Hematopoietic multipotent progenitor cell (in vitro differentiated cells): ENCODE measurements around the gene CHURC1. TPM values are rescaled to one million over a fixed set of nuclear protein-coding genes. Genes with fewer than 3 reads are reported as not detected.
"Not testable (repeated sequence)": the region's sequence is repeated elsewhere in the genome, so short reads cannot be mapped to it uniquely, and the experiment has no call there.

Experiments
- DNase-seq, 3 donors: peaks; one replicate each; pipeline ENCODE4 v3.0.0-alpha.2; 2011 to 2015; ENCODE audit warnings: low read depth in 2 of 3, low spot score in 2 of 3
- total RNA-seq: library from RNA; depleted of rRNA; stranded (reverse); fragments of >200 nt; gene quantifications from one replicate; pipeline ENCODE4 v1.2.3, GENCODE V29; 2012

The CHURC1 gene
- total RNA-seq, 1 donor: 26.9 TPM

DNA sequence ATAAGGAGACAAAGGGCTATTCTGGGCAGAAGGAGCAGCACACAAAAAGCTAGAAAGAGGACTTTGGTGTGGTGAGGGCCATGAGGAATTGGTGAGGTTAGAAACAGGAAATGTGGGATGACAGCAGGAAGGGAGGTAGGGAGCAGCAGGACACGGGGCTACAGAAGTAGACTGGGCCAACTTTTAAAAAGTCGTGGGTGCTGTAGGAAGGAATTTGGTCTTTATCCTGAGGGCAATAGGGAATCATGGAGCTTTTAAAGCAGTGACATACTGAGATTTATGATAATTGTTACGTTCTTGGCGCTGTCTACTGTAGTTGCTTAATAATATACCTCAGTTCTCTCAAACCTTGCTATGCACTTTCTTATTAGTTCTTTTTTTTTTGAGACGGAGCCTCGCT is 8.2 kb upstream of the CHURC1 start:
- no peak for DNase-seq

DNA sequence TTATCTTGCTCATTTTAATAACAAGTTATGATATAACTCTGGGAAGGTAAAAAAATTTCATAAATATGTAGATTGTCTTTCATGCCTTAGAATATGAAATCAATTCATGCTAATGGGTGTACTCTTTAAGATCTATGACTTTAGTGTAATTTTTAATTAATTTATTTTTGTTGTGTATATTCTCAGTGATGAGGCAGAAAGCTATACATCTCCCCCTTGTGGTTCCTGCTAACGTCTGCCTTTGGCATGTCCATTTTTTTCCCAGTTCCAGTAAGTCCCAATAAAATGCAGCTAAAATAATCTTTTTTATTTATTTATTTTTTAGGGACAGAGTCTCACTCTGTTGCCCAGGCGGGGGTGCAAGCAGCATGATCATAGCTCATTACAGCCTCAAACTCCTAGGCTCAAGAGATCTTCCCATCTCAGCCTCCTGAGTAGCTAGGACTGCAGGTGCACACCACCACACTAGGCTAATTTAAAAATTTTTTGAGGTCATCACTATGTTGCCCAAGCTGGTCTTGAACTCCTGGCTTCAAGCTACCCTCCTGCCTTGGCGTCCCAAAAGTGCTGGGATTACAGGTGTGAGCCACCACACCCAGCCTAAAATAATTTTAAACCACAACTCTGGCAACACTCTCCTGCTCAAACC is 3.3 kb upstream of the CHURC1 start:
- no peak for DNase-seq

DNA sequence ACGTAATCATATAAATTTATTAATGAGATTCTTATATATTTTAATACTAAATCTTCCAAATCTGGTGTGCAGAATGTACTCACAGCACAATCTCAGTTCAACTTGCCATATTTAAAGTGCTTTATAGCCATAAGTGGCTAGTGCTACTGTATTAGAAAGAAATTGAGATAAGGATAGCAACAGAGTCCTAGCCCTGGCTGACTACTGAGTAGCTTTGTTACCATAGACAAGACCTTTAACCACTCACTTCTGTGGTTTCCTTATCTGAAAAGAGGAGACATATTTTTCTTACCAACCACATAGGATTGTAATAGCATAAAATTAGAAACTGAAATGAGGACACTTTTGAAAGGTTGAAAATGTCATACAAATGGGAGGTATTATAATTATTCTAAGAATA is 2.0 kb upstream of the CHURC1 start:
- peak in 2 of 3 donors; percentile 22 to 57 for DNase-seq

DNA sequence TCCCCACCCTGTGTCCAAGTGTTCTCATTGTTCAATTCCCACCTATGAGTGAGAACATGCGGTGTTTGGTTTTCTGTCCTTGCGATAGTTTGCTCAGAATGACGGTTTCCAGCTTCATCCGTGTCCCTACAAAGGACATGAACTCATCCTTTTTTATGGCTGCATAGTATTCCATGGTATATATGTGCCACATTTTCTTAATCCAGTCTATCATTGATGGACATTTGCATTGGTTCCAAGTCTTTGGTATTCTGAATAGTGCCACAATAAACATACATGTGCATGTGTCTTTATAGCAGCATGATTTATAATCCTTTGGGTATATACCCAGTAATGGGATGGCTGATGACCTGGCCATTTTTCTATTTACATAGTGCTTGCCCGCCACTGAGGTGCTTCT is 778 bp upstream of the CHURC1 start:
- not testable (repeated sequence) for DNase-seq

DNA sequence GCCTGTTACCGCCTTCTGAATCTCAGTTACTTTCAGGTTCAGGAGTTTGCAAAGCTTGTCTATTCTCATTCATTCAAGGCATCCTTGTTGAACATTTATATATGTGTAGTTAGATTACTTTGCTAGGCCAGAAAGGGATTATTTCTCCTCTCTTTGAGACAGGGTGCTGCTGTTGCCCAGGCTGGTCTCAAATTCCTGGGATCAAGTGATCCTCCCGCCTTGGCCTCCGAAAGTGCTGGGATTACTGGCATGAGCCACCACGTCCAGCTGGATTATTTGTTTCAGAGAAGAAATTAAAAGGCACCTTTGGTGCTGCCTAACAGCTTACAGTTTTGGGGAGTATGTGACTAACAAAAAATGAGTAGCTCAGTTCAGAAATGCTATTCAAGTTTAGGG is 772 bp downstream of the CHURC1 start:
- DNase-seq: no peak

DNA sequence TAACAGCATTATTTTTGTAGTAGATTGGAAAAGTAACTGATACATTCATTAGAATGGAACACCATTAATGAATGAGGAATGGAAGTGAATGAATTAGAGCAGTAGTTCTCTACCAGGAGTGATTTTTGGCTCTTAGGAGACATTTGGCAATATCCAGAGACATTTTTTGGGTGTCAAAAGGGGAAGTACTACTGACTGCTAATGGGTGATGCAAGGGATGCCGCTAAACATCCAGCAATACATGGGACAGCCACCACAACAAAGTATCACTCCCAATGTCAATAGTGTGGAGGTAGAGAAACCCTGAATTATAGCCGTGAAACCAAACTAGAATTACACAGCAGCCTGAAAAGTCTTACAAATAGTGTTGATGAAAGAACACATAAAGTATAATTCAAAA is 1.5 kb downstream of the CHURC1 start:
- peak in 1 of 3 donors; percentile 26 for DNase-seq

DNA sequence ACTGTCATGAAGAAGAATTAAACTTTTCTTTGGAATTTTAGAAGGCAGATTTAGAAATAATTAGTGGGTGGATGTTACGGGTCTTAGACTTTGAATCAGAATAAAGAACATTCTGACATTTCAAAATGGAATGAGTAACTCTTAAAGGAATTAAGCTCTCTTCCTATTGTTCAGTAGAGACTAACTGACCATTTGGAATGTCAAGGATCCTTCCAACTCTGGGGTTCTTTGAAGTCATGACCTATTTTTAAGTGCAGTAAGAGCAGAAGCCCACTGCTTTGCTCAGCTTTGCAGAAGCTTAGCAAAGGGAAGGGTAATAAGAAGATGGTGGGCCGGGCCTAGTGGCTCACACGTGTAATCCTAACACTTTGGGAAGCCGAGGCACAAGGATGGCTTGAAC is 4.0 kb downstream of the CHURC1 start:
- DNase-seq: no peak

DNA sequence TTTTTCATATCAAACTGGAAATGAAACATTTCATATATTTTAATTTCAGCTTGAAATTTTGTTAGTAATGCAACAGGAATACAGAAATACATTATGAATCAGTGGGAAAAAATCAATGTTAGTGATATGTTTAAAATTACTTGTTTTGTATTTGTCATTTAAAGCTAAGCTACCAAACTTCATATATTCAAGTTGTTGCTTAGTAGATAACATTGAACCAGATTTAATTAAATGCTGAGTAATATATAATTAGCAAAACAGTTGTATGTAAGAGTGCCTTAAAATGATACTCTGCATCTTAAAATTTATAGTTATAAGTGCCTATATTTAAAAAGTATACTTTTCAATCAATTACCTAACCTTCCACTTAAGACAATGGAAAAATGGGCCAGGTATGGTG is 5.0 kb downstream of the CHURC1 start:
- no peak for DNase-seq

DNA sequence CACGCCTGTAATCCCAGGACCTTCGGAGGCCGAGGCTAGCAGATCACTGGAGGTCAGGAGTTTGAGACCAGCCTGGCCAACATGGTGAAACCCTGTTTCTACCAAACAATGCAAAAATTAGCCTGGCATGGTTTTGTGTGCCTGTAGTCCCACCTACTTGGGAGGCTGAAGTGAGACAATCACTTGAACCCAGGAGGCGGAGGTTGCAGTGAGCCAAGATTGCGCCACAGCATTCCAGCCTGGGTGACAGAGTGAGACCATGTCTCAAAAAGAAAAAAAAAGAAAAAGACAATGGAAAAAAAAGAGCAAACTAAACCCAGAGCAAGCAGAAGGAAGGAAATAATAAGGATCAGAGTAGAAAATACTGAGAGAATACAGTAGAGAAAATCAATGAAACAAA is 5.4 kb downstream of the CHURC1 start:
- DNase-seq: no peak

DNA sequence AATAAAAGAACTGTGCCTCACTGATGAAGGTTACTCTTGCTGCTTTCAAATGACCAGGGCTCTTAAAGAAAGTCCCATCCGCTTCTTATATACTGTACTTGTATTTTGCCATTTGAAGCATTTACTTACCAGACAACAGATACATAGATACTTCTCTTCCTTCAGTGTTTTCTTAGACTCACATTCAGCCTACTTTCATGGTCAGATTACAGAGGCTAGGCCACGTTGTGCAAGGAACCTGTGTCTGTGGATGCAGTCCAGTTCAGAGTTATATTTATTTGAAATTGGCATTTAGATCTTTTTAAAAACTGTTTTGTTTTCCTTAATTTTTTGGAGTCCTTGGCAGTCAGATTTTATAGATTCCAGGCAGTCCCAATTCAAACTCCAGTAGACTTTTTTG is 6.2 kb downstream of the CHURC1 start:
- no peak for DNase-seq

DNA sequence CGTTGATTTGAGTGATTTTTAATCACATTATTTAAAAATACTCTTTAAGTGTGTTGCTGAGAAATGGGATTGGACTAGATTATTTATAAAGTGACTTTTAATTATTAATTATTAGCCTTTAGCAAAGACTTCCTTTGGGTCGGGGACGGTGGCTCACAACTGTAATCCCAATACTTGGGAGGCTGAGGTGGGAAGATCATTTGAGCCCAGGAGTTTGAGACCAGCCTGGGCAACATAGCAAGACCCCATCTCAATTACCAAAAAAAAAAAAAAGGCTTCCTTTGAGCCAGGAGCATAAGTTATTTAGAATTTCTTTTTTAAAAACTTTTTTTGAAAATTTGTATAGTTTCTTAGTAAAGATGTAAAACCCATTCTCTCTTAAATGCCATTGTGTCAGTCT is 8.8 kb downstream of the CHURC1 start:
- DNase-seq: no peak

DNA sequence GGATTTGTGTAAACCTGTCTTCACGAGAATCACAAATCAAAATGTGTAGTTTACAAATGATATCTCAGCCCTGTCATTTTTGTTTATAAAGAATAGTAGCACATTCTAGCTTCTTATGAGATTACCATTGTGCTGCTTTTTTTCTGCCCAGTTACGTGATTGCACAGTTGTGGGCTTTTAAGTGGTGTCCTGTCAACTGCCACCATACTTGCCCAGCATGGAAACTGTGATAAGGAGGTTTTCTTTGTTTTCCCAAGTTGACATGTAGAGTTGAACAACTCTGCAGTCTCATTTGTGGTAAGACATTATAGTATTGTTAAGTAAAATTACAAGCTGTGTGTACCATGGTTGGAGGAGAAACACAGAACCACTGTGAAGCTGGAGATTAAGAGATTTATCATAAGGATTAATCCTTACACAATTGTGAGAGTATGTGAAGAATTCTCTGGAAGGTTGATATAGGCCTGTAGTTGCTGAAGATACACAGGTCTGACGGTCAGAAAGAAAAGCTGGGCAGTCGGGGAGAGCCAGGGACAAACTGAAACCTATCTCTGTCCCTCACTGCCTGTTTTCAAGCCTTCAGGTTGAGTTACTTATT is 12.2 kb downstream of the CHURC1 start:
- DNase-seq: peak in 1 of 3 donors; percentile 30

DNA sequence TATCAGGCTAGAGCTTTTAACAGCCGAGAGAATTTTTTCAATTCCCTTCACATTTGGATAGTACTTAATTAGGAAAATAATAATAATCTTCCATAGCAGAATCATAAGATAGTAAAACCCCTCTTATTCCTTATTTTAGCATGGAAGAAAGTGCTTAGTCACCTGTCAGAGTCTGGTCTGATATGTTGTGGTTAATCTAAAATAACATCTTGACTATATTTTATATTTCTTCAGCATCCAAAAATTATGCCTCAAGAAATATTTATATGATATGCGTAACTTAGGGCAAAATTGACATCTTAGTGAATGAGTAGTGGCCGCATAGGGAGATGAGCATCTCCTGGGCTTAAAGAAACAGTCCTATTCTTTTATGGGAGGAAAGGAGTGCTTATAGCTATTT is 12.8 kb downstream of the CHURC1 start:
- DNase-seq: peak in 1 of 3 donors; percentile 27

DNA sequence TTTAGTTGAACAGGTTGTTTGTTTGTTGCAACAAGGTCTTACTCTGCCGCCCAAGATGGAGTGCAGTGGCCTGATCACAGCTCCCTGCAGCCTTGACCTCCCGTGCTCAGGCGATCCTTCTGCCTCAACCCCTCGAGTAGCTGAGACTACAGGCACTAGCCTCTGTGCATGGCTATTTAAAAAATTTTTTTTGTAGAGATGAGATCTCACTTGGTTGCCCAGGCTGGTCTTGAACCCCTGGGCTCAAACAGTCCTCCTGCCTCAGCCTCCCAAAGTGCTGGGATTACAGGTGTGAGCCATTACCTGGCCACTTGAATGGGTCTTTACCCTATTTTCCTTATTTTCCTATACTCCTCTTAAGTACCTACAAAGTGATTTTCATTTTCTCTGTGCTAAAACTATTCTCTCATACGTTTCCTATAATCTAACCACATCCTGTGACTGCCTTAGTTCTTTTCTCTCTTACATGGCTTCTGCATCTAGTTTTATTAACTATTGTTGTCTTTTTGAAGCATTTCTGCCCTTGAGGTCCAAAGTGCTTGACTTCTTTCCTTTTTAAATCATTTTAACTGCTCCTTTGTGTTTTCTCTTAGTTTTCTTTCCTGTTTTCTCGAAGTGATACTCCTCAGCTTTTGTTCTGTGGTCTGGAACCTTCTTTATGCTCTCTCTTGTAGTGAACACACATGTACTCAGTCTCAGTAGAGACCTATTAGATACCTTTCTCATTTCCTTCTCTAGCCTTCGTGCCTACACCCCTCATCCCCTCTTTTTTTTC is 14.2 kb downstream of the CHURC1 start:
- peak in 2 of 3 donors; percentile 11 to 34 for DNase-seq

DNA sequence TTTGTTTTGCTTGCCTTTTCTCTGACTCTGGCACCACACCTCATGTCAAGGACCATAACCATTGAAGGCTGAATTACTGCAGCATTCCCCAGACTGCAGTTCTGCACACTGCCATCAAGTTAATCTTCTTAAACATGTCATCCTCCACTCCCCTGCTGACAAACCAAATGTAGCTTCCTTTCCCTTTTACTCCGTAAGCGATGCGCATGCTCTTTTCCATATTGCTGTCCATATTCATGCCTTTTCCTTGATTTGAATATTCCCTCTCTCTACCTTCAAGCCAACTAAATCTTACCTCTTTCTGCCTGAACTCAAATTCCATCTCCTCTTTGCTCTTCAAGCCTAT is 14.7 kb downstream of the CHURC1 start:
- DNase-seq: peak in 1 of 3 donors; percentile 13

DNA sequence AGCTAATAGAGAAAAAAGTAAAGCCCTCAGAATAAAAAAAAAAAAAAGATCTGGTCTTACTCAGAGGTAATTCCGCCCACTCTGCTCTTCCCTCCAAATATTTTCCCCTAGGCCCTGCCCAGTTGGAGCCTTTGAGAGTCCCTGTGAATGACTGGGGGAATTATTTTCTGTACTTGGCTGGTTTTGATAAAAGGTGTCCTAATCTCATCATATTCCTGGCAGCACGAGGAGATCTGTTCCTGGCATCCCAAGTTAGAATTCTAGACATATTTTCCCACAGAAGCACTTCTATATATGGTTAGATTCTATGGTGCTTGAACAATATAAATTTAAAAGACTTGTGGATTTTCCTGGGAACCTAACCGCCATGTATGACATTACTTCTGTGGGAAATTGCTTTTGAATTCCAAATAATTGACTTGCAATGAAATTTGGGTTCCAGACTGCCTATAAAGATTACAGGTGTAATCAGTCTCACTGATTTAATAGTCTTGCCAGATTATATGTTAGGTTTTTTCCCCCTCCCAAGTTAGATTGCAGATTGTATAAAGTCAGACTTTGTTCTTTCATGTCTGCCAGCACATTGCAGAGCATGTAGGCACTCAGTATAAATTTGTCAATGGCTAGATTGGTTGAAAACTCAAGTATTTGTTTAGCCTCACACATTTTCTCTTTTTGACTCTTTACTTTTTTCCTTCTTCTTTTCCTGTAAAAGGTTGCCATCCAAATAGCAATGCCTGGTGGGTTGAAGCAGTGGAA is 16.0 kb downstream of the CHURC1 start:
- DNase-seq: no peak

DNA sequence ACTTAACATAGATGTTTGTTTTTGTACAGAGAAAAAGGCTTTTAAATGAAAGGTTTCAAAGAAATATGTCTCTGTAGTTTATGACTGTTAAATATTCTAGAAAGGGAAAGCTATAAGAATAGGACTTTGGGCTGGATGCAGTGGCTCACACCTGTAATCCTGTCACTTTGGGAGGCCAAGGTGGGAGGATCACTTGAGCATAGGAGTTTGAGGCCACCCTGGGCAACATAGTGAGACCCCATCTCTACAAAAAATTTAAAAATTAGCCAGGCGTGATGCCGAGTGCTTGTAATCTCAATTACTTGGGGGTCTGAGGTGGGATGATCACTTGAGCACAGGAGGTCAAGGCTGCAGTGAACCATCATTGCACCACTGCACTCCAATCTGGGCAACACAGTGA is 16.9 kb downstream of the CHURC1 start:
- DNase-seq: no peak

DNA sequence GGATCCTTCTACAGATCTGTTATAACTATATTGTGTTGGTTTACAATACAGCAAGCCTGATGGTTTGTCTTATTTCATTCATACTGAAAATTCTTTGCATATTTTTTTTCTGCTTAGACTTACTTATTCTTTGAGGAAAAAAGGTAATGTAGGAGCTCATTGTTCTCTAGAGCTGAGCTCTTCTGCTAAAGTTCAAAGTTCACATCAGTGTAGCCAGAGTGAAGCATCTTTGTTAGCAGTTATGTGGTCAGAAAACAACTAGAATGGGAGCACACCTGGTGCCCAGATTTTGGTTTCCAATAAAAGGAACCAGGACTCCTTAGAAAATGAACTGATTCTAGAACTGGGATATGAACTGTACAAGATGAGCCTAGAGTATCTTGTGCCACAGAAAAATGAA is 18.0 kb downstream of the CHURC1 start:
- DNase-seq: no peak

DNA sequence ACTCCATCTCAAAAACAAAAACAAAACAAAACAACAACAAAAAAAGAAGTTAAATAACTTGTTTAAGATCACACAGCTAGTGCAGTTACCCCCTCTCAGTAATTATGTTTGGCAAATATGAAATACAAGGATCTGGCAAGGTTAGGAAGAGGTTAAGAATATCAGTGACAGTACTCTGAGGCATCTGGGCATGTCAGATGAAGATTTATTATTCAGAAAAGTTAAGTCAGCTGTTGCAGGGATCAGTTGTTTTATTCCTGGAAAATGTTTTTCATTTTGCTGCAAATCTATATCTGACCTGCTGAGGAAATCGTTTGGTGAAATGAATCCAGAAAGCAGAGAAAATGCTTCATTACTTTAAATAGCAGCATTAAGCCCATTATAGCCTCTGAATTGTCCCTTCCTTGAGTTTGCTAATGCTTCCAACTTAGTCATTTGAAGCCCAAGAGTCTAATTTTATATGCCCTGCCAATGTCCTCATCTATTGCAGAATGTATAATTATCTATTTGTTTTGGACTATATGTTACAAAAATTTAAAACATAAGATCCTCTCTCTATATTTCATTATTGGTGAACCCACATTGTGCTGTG is 20.2 kb downstream of the CHURC1 start:
- DNase-seq: no peak

DNA sequence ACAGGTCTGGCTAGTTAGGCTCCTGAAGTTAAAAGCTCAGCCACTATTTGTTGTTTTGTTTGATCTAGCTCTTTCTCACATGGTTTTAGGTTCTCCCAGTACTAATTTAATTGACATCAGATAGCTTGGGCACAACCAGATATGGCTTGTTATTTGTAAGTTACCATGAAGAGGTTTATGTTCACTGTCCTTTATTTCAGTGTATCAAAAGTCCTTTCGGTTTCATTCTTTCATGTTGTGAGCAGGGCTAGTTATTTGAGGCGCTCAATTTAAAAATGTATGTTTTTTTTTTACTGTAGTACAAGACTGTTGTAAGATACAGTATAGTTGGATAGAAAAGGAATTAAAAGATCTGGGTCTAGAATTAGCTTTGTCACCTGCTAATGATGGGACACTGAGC is 21.3 kb downstream of the CHURC1 start:
- DNase-seq: no peak

DNA sequence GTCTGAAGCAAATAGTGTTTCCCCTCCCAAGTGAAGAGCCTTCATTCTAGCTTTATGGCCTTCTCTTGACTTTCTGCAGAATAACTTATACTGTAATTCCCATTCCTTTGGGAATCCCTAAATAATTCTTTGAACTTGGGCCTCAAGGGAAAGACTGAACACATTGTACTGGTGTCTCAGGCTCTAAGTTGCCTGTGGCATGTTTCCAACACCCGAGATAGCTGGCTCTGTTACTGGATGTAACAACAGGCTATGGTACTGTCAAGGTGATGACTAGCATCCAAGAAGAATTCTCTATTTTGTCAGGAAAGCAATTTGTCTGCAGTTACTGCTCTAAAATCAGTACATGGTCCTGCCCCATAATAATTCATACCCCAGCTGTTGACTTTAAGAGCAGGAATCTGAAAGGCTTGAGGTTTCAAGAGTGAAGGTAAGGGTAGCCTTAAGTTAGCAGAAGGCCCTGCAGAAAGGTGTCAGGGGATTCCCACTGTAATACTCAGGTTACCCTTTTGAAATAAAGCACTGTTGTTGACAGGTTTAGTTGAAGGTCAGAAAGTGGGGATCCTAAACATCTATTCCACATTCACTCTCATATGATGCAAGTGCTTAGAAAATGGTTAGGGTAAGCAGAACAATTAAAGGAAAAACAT is 23.0 kb downstream of the CHURC1 start:
- DNase-seq: no peak
